Peyer's patch (tissue), 4 donors: ENCODE results near the gene TNK2.
"Not testable (repeated sequence)": the region's sequence is repeated elsewhere in the genome, so short reads cannot be mapped to it uniquely, and the experiment has no call there.

Experiments used
- POLR2A ChIP-seq, 2 donors: fragments of 450-650 bp; IDR thresholded peaks; one replicate each; pipeline ENCODE4 v1.5.1; 2017; ENCODE audit warnings: antibody characterized with exemption in 2 of 2, mild to moderate bottlenecking in 2 of 2, moderate library complexity in 2 of 2
- TF ChIP-seq, protein P1 (sequence below), 6 experiments: fragments of 450-650 bp in 4 of 6; fragments of 200-600 bp in 2 of 6; sonication (generic) in 1 of 6; IDR thresholded peaks; one replicate each; pipeline ENCODE4 v1.5.1; 2017 to 2019; ENCODE audit warnings: antibody characterized with exemption in 6 of 6, mild to moderate bottlenecking in 3 of 6, moderate library complexity in 1 of 6

DNA sequence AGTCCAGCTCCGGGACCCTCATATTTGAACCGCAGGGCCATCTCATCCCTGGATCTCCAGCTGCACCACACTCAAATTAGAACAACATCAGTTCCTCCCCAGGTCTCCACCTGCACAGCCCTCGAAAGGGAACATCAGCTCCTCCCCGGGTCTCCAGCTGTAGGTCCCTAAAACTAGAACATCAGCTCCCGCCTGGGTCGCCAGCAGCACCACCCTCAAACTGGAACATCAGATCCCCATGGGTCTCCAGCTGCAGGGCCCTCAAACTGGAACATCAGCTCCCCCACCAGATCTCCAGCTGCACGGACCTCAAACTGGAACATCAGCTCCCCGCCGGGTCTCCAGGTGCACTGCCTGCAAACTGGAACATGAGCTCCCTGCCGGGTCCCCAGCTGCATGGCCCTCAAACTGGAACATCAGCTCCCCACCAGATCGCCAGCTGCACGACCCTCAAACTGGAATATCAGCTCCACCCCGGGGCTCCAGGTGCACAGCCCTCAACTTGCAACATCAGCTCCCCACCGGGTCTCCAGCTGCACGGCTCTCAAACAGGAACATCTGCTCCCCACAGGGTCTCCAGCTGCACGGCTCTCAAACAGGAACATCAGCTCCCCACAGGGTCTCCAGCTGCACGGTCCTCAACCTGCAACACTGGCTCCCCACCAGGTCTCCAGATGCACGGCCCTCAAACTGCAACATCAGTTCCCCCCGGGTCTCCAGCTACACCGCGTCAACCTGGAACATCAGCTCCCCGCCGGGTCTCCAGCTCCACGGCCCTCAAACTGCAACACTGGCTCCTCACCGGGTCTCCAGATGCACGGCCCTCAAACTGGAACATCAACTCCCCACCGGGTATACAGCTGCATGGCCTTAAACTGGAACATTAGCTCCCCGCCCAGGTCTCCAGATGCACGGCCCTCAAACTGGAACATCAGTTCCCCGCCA lies 31.4 kb upstream of the TNK2 start:
- TF ChIP-seq, protein P1, sequence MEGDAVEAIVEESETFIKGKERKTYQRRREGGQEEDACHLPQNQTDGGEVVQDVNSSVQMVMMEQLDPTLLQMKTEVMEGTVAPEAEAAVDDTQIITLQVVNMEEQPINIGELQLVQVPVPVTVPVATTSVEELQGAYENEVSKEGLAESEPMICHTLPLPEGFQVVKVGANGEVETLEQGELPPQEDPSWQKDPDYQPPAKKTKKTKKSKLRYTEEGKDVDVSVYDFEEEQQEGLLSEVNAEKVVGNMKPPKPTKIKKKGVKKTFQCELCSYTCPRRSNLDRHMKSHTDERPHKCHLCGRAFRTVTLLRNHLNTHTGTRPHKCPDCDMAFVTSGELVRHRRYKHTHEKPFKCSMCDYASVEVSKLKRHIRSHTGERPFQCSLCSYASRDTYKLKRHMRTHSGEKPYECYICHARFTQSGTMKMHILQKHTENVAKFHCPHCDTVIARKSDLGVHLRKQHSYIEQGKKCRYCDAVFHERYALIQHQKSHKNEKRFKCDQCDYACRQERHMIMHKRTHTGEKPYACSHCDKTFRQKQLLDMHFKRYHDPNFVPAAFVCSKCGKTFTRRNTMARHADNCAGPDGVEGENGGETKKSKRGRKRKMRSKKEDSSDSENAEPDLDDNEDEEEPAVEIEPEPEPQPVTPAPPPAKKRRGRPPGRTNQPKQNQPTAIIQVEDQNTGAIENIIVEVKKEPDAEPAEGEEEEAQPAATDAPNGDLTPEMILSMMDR (IDR thresholded peaks at IDR 0.05) = not testable (repeated sequence)
- TF ChIP-seq POLR2A (IDR thresholded peaks at IDR 0.05) = not testable (repeated sequence)
